ENCODE results near the gene NIPSNAP2.
"Not testable (repeated sequence)": the region's sequence is repeated elsewhere in the genome, so short reads cannot be mapped to it uniquely, and the experiment has no call there.

DNA sequence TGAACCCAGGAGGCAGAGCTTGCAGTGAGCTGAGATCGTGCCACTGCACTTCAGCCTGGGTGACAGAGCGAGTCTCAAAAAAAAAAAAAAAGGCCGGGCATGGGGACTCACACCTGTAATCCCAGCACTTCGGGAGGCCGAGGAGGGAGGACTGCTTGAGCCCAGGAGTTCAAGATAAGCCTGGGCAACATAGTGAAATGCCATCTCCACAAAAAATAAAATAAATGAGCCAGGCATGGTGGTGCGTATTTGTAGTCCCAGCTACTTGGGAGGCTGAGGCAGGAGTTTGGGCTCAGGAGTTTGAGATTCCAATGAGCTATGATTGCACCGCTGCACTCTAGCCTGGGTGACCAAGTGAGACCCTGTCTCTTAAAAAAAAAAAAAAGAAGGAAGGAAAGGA is 68.2 kb downstream of the NIPSNAP2 start:
- TF ChIP-seq POLR2A, CTCF (IDR thresholded peaks at IDR 0.05): not testable (repeated sequence)
